ENCODE results near the gene RASL11A. TPM values are rescaled to one million over a fixed set of nuclear protein-coding genes. Genes with fewer than 3 reads are reported as not detected.

Gene RASL11A
- total and polyA plus RNA-seq, 2 experiments from 2014 or later, result 0.51 to 1.1 TPM

DNA sequence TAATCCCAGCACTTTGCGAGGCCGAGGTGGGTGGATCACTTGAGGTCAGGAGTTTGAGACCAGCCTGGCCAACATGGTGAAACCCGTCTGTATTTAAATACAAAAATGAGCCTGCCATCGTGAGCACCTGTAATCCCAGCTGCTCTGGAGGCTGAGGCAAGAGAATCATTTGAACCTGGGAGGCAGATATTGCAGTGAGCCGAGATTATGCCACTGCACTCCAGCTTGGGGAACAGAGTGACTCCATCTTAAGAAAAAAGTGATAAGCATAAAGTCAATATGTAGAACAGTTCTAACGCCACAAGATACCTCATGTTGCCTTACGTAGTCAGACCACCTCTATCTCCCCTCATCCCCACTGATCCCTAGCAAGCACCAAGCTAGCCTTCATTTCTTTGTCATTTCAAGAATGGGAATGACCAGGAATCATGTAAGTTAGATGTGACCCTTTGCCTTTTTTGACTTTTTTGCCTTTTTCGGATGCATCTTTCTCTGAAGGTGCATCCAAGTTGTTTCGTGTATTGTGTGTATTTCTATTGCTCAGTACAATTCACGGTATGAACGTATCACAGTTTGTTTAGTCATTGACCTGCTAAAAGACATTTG, 12.9 kb upstream of the RASL11A start:
- no peak for TF ChIP-seq EZH2phosphoT487 (IDR thresholded peaks at IDR 0.05; ENCODE audit: insufficient read depth, low read depth)
- no peak for TF ChIP-seq EZH2 (IDR thresholded peaks at IDR 0.05; ENCODE audit: insufficient read depth, poor library complexity, severe bottlenecking)
- Histone ChIP-seq H4K20me1 (ENCODE audit: insufficient read depth) (peaks cover 13% of the 10 kb centered on the region), H3K4me2 (ENCODE audit: unreplicated experiment) (no peak overlapping the region), H3K9me3 (ENCODE audit: low read depth) (no peaks in the 10 kb centered on the region), H3K4me3 (no peak overlapping the region), H3K4me1 (ENCODE audit: insufficient read depth) (peaks cover 17% of the 10 kb centered on the region), H3K27ac (no peak overlapping the region), H3K9me2 (ENCODE audit: insufficient read depth) (no peaks in the 10 kb centered on the region), H3K9ac (no peak overlapping the region), H3K79me2 (ENCODE audit: insufficient read depth) (peaks cover 70% of the 10 kb centered on the region), H2AFZ (no peak overlapping the region), H3K27me3 (replicated peaks; ENCODE audit: insufficient read depth) (no peaks in the 10 kb centered on the region), H3K36me3 (ENCODE audit: low read depth) (peaks cover 62% of the 10 kb centered on the region), H3F3A (ENCODE audit: insufficient read depth) (peaks cover 80% of the 10 kb centered on the region)
- in situ Hi-C loops (cut with MboI), result no loop called here
- 90 to 92% methylated on average over 11 of the region's 11 CpGs for WGBS, 2 experiments (ENCODE audit: low coverage in 1 of 2, low lambda C conversion rate in 2 of 2, missing lambda C conversion rate in 2 of 2)
- DNase-seq, result no peak

DNA sequence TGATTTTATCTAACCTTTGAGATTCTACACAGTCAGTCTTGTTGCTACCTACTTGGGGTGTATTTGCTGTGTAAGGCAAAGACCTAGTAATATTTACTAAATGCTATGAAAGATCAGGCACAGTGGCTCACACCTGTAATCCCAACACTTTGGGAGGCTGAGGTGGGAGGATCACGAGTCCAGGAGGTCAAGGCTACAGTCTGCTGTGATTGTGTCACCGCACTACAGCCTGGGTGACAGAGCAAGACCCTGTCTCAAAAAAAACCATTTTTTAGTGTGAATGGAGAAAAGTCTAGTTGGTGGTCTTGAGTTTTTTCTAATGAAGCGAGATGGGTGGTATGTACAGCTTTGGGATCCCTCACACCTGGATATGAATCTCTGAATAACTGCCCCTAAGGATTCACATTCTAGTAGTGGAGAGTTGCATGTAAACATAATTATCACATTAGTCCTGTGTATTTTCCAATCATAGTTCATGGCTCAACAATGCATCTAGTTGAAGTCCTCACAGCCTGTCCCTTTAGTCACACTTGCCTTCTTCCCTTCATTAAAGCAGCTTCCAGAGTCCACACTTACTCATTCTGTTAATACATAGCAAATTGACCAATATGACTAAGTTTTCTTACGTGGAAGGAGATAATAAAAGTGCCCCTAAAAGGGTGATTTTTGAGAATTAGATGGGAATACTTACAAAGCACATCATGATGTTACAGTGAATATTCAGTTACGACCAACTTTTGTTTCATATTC, 11.8 kb upstream of the RASL11A start:
- Histone ChIP-seq H3K79me2 (ENCODE audit: insufficient read depth) (peaks cover 60% of the 10 kb centered on the region), H3K9me3 (ENCODE audit: low read depth) (no peaks in the 10 kb centered on the region), H3K36me3 (ENCODE audit: low read depth) (peaks cover 58% of the 10 kb centered on the region), H2AFZ (no peak overlapping the region), H3F3A (ENCODE audit: insufficient read depth) (peaks cover 88% of the 10 kb centered on the region), H3K4me3 (no peak overlapping the region), H3K4me2 (ENCODE audit: unreplicated experiment) (no peak overlapping the region), H3K27me3 (replicated peaks; ENCODE audit: insufficient read depth) (no peaks in the 10 kb centered on the region), H3K9ac (no peak overlapping the region), H3K27ac (peak overlapping the region; percentile 8; the same call in 1 of the 2 replicates), H3K9me2 (ENCODE audit: insufficient read depth) (no peaks in the 10 kb centered on the region), H4K20me1 (ENCODE audit: insufficient read depth) (peaks cover 3% of the 10 kb centered on the region), H3K4me1 (ENCODE audit: insufficient read depth) (peaks cover 9% of the 10 kb centered on the region)
- no peak for TF ChIP-seq EZH2 (IDR thresholded peaks at IDR 0.05; ENCODE audit: insufficient read depth, poor library complexity, severe bottlenecking)
- no peak for TF ChIP-seq EZH2phosphoT487 (IDR thresholded peaks at IDR 0.05; ENCODE audit: insufficient read depth, low read depth)
- 89 to 94% methylated on average over 5 of the region's 5 CpGs for WGBS, 2 experiments (ENCODE audit: low coverage in 1 of 2, low lambda C conversion rate in 2 of 2, missing lambda C conversion rate in 2 of 2)
- peak; percentile 33 for DNase-seq
- in situ Hi-C loops (cut with MboI), result no loop called here

DNA sequence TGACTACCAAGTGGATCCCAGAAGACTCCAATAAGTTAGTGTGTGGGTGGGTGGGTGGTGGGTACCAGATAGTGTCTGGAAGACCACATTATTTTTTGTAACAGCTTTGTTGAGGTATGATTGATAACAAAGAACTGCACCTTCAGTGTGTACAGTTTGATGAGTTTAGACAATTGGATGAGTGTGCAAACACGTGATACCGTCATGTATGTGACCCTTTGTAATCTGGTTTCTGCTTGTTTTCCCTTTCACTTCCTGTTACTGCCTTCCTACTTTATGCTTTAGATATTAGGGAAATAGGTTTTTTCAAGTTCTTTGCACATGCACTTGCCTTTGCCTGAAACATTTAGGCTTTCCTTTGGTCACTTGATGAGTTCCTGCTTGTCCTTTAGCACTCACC, 10.8 kb upstream of the RASL11A start:
- Histone ChIP-seq H4K20me1 (ENCODE audit: insufficient read depth) (no peaks in the 10 kb centered on the region; the same call in none of the 2 replicates), H3K4me3 (no peak overlapping the region)
- in situ Hi-C loops (cut with MboI), result no loop called here

DNA sequence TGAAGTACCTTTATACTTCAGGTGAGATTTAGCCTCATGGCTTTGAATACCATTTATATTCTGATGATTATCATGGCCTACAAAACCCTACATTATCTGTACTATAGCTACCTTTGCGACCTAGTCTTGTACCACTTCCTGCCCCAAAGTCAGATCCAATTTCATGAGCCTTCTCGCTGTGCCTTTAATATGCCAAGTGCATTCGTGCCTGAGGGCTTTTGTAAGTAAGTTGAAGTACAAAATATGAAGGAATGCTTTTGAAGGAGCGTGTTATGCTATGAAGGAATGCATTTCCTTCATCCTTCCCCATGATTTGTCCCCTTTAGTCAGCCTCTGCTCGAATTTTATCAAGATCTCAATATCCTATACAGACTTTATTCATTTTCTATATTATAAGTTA, 9.2 kb upstream of the RASL11A start:
- Histone ChIP-seq H3F3A (ENCODE audit: insufficient read depth) (peaks cover 81% of the 10 kb centered on the region), H3K9me3 (ENCODE audit: low read depth) (no peaks in the 10 kb centered on the region), H3K4me1 (ENCODE audit: insufficient read depth) (peaks cover 13% of the 10 kb centered on the region), H3K79me2 (ENCODE audit: insufficient read depth) (peaks cover 34% of the 10 kb centered on the region), H3K27ac (no peak overlapping the region), H3K4me3 (no peak overlapping the region), H4K20me1 (ENCODE audit: insufficient read depth) (no peaks in the 10 kb centered on the region; the same call in none of the 2 replicates), H3K9ac (no peak overlapping the region), H3K27me3 (replicated peaks; ENCODE audit: insufficient read depth) (no peaks in the 10 kb centered on the region), H2AFZ (no peak overlapping the region), H3K9me2 (ENCODE audit: insufficient read depth) (no peaks in the 10 kb centered on the region), H3K36me3 (ENCODE audit: low read depth) (peaks cover 34% of the 10 kb centered on the region), H3K4me2 (ENCODE audit: unreplicated experiment) (no peak overlapping the region)
- no peak for TF ChIP-seq EZH2 (IDR thresholded peaks at IDR 0.05; ENCODE audit: insufficient read depth, poor library complexity, severe bottlenecking)
- TF ChIP-seq EZH2phosphoT487 (IDR thresholded peaks at IDR 0.05; ENCODE audit: insufficient read depth, low read depth), result no peak
- DNase-seq, result no peak
- 68 to 80% methylated on average over 5 of the region's 5 CpGs for WGBS, 2 experiments (ENCODE audit: low coverage in 1 of 2, low lambda C conversion rate in 2 of 2, missing lambda C conversion rate in 2 of 2)
- in situ Hi-C loops (cut with MboI), result no loop called here

More for the DNA sequence above, 10.8 kb upstream of the RASL11A start:
- Histone ChIP-seq H3K36me3 (ENCODE audit: low read depth) (peaks cover 49% of the 10 kb centered on the region), H3K9ac (no peak overlapping the region), H3K4me1 (ENCODE audit: insufficient read depth) (peaks cover 16% of the 10 kb centered on the region), H3K9me2 (ENCODE audit: insufficient read depth) (no peaks in the 10 kb centered on the region), H3K27ac (0 out of 2 replicates have a peak overlapping the region, but pooled peaks have one; percentile 8), H3F3A (ENCODE audit: insufficient read depth) (peaks cover 89% of the 10 kb centered on the region), H3K9me3 (ENCODE audit: low read depth) (no peaks in the 10 kb centered on the region), H3K27me3 (replicated peaks; ENCODE audit: insufficient read depth) (no peaks in the 10 kb centered on the region), H3K79me2 (ENCODE audit: insufficient read depth) (peaks cover 50% of the 10 kb centered on the region), H2AFZ (no peak overlapping the region), H3K4me2 (ENCODE audit: unreplicated experiment) (no peak overlapping the region)
- no peak for DNase-seq
- TF ChIP-seq EZH2 (IDR thresholded peaks at IDR 0.05; ENCODE audit: insufficient read depth, poor library complexity, severe bottlenecking) (no peak), EZH2phosphoT487 (IDR thresholded peaks at IDR 0.05; ENCODE audit: insufficient read depth, low read depth) (no peak)
- 82 to 88% methylated on average over 2 of the region's 2 CpGs for WGBS, 2 experiments (ENCODE audit: low coverage in 1 of 2, low lambda C conversion rate in 2 of 2, missing lambda C conversion rate in 2 of 2)

Measured in GM23248 (cell line).